ENCODE results near the gene PPP2R3A.
"Not testable (repeated sequence)": the region's sequence is repeated elsewhere in the genome, so short reads cannot be mapped to it uniquely, and the experiment has no call there.

The PPP2R3A gene

DNA sequence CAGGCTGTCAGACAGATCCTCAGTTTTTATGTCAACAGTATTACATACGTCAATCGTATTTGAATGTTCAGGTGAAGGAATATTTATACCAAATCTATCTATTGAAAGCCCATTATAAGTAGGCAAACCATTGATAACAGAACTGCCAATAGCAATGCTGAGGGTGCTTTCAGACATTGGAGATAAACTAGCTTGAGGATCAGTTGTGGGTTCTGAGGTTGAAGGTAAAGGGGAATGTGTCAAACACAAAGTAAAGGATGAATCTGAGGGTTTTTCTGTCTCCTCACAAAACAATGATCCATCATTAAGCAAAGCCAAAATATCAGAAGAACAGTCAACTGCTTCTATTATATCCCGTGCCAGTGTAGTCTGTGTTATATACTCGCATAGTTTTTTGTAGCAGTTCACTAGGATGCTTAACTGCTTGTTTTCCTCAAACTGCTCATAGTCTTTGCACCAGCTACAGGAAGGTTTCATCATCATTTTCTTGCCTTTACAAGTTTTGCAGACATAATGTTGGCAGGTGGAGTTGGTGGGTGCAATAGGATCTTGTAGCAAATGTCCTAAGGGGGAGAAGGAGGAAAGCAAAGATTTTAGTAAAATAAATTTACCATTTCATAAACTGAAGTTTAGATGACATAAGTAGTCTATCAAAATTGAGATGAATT, 186.8 kb downstream of the PPP2R3A start:
- no peak for DNase-seq (ENCODE audit: low read depth)

DNA sequence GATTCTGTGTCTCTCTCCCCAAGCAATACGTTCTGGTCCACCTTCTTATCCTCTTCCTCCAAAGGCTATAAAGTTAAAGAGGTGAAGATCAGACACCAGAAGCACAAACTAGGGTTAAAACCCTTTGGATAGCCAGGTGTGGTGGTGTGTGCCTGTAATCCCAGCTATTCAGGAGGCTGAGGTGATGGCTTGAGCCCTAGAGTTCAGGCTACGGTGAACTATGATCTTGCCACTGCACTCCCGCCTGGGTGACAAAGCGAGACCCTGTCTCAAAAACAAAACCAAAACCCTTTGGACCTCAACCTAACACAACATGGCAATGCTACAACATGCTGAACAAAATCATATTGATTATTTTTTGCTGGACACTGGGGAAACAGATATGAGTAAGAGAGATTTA, 187.4 kb downstream of the PPP2R3A start:
- DNase-seq (ENCODE audit: low read depth): no peak

GRCh38 chr3:136161516-136161915, 196.0 kb downstream of the PPP2R3A start:
- no peak for DNase-seq (ENCODE audit: low read depth)

- DNase-seq (ENCODE audit: low read depth): no peak
These were observed 196.8 kb downstream of the PPP2R3A start for GRCh38 chr3:136162322-136162721.

DNA sequence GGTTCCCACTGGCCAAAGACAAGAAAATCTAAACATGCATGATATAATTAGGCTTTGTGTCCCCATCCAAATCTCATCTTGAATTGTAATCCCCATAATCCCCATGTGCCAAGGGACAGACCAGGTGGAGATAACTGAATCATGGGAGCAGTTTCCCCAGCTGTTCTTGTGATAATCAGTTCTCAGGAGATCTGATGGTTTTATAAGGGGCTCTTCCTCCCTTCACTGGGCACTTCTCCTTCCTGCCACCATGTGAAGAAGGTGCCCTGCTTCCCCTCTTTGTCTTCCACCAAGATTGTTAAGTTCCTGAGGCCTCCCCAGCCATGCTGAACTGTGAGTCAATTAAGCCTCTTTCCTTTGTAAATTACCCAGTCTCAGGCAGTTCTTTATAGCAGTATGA, 198.1 kb downstream of the PPP2R3A start:
- not testable (repeated sequence) for DNase-seq (ENCODE audit: low read depth)

- DNase-seq (ENCODE audit: low read depth): no peak
These were observed 201.0 kb downstream of the PPP2R3A start for GRCh38 chr3:136166507-136166906.

DNA sequence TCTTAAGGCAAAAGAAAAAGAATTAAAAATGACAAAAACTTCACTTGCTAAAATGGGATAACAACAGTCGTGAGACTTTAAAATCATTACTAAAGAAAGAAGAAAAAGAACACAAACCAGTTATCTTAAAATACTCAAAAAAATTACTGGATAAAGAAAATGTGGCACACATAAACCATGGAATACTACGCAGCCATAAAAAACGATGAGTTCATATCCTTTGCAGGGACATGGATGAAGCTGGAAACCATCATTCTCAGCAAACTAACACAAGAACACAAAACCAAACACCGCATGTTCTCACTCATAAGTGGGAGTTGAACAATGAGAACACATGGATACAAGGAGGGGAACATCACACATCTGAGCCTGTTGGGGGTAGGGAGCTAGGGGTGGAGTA, 202.7 kb downstream of the PPP2R3A start:
- DNase-seq (ENCODE audit: low read depth): not testable (repeated sequence)

- DNase-seq (ENCODE audit: low read depth): no peak
These were observed 205.6 kb downstream of the PPP2R3A start for GRCh38 chr3:136171097-136171542.

GRCh38 chr3:136173939-136174490, 208.5 kb downstream of the PPP2R3A start:
- no peak for DNase-seq (ENCODE audit: low read depth)

DNA sequence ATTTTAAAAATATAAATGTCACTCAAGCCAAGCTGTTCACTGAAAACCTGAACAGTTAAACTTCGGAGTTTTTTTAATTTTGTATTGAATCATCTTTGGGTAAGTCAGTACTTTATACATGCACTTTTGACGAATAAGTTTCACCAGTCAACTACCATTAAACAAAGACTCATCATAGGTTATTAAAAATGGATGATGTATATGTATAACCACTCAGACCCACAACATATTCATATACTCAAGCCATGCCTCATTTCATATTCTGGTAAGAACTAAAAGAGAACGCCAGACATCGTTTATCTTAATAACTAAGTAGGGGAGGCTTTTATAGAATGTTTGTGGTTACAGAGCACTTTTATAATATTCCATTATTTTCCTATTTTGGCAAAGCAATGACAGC, 212.3 kb downstream of the PPP2R3A start:
- no peak for DNase-seq (ENCODE audit: low read depth)

DNA sequence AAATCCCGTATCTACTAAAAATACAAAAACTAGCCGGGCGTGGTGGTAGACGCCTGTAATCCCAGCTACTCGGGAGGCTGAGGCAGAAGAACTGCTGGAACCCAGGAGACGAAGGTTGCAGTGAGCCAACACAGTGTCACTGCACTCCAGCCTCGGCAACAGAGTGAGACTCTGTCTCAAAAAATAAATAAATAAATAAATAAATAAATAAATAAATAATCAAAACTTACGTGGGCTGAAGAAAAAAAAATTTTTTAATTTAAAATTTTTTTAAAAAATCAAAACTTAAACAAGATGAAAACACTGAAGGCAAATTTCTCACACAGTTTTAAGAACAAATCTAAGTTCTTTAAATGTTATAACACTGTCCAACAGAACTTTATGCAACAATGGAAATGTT, 216.2 kb downstream of the PPP2R3A start:
- no peak for DNase-seq (ENCODE audit: low read depth)

DNA sequence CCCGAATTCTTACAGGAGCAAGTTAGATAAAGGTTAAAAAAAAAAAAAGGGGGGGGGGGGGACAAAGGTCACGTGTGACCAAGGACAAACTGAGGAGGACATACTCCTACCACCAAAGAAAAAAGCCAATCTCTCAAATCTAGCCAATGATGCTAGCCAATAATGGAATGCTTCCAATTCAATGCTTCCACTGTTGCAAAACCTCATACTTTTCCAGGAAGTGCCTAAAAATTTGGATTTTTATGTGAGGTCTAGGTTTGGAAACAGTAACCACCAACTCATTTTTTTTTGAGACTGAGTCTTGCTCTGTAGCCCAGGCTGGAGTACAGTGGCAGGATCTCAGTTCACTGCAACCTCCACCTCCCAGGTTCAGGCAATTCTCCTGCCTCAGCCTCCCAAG, 219.2 kb downstream of the PPP2R3A start:
- DNase-seq (ENCODE audit: low read depth): no peak

- no peak for DNase-seq (ENCODE audit: low read depth)
These were observed 220.8 kb downstream of the PPP2R3A start for GRCh38 chr3:136186344-136186743.

DNA sequence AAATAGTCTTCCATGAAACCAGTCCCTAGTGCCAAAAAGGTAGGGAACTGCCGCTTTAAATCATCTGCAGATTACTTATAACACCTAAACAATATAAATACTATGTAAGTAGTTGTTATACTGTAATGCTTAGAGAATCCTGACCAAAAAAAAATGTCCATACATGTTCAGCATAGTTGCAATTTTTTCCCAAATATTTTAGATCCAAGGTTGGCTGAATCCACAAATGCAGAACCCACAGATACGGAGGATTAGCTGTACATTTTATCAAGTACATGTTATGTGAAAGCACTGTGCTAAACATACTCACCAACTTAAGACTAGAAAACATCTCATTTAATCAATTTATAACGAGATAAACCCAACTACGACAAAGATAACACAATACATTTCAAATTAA, 221.3 kb downstream of the PPP2R3A start:
- DNase-seq (ENCODE audit: low read depth): no peak

DNA sequence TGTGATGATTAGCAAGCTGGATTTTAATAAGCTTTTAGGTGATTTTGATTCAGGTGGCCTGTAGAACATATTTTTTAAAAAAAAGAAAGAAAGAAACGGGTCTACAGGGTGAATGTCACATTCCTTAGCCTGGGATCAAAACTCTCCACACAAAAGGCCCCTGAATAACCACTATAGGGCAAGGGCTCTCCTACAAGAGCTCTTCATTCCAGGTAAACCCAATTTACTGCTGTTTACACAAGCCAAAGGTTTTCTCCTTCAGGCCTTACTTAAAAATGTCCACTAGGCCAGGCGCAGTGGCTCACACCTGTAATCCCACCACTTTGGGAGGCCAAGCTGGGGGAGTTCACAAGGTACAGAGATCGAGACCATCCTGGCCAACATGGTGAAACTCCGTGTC, 222.3 kb downstream of the PPP2R3A start:
- DNase-seq (ENCODE audit: low read depth): no peak

GRCh38 chr3:136189043-136189442, 223.5 kb downstream of the PPP2R3A start:
- DNase-seq (ENCODE audit: low read depth): no peak

GRCh38 chr3:136189859-136190617, 224.5 kb downstream of the PPP2R3A start:
- DNase-seq (ENCODE audit: low read depth): no peak

GRCh38 chr3:136192195-136192594, 226.7 kb downstream of the PPP2R3A start:
- not testable (repeated sequence) for DNase-seq (ENCODE audit: low read depth)

- no peak for DNase-seq (ENCODE audit: low read depth)
These were observed 227.3 kb downstream of the PPP2R3A start for GRCh38 chr3:136192831-136193230.

- DNase-seq (ENCODE audit: low read depth): no peak
These were observed 227.9 kb downstream of the PPP2R3A start for GRCh38 chr3:136193278-136194054.

DNA sequence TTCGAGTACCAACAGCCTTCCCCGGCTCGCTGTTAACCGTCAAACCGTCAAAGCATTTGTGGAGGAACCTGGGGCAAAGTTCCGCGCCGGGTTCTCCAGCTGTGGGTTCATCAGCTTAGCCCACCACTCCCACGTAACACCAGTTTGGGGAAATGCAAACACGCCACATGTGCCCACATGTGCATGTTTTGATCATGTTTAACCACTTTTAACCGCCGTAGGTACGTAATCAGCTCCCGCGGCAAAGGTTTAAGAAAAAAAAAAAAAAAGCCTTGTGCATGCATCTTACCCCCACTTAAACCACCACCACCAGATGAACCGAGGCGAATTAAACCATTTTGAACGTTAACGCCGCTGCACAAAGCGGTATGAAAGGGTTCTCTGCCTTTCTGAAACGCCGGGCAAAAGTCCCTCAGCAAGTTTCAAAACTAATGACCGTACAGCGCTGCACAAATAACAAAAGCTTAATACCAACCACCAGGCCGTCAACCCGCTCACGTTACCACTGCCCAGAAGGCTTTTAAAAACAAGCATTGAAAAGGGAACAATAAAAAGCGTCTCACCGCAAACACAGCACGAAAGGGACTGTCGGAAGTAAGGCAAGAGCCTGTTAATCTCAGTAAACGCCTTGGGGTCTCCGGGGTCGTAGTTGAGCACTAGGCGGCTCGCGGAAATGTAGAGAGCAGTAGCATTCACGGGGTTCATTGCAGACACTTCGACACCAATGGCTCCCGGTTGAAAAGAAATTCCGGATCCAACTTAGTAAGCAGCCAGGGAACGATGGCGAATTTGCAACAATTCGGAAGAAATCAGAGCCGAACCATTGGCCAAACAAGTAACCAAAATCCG, 229.1 kb downstream of the PPP2R3A start:
- peak; percentile 53 for DNase-seq (ENCODE audit: low read depth)

Data from stimulated activated CD8-positive, alpha-beta memory T cell treated with anti-CD3 and anti-CD28 coated beads, Interleukin-12 subunit alpha, Interleukin-12 subunit beta, amount 100 ng/mL, for 1 hour (primary cell).